HCT116 (cell line): ENCODE measurements around the gene PNRC2. TPM values are rescaled to one million over a fixed set of nuclear protein-coding genes. Genes with fewer than 3 reads are reported as not detected.

Experiments
- ATAC-seq: fragments of 200-7000 bp; cut with Tn5 transposase; 2 replicates; pipeline ENCODE4 v1.9.1; 2020; ENCODE audit warnings: mild to moderate bottlenecking, moderate library complexity
- BruUV-seq: library from RNA; stranded (reverse); fragments of 400-500 nt; replicated peaks from 2 replicates; lab custom pipeline; 2021; lab: Mats Ljungman, UMichigan
- CTCF ChIA-PET: fragments of 300-600 bp; sonication (Branson Sonifier 250); formaldehyde crosslinking; loops from one replicate; lab custom pipeline; 2021; ENCODE audit warnings: antibody characterized with exemption; lab: Charles Lee
- POLR2A ChIA-PET: fragments of 300-600, 350-600 bp; sonication (Branson Sonifier 250); formaldehyde crosslinking; loops from one replicate; lab custom pipeline; 2021; ENCODE audit warnings: antibody characterized with exemption; lab: Charles Lee
- RAD21 ChIA-PET, 2 experiments: fragments of 300-600 bp; sonication (Branson Sonifier 250); formaldehyde crosslinking; loops; one replicate each; lab custom pipeline; 2023; ENCODE audit warnings: low total read pairs in 2 of 2; ENCODE audit not compliant: uncharacterized antibody in 2 of 2, unreplicated experiment in 2 of 2, low non-redundant PET in 1 of 2; lab: Charles Lee
- DNase-seq: peaks from one replicate; pipeline ENCODE4 v3.0.0-alpha.2; 2010; ENCODE audit warnings: low read depth, low spot score
- H2AFZ ChIP-seq: fragments of 200-600 bp; shearing (Covaris generic), sonication (generic); 2 replicates; pipeline ENCODE4 v1.6.1; 2017; ENCODE audit warnings: low read depth, mixed run types, mixed read lengths, antibody characterized with exemption, low read length; ENCODE audit not compliant: poor library complexity, severe bottlenecking
- H3K27ac ChIP-seq: 2 replicates; pipeline ENCODE4 v1.5.1; 2012; ENCODE audit warnings: low read depth, low read length
- H3K27me3 ChIP-seq: fragments of 200-600 bp; sonication (generic); 2 replicates; pipeline ENCODE4 v1.6.1; 2016; ENCODE audit warnings: mixed run types, low read length, mixed read lengths; ENCODE audit not compliant: insufficient read depth
- H3K36me3 ChIP-seq, 2 experiments: fragments of 200-500 bp in 1 of 2; fragments of 200-600 bp in 1 of 2; sonication (Bioruptor generic) in 1 of 2; sonication (generic) in 1 of 2; 2 replicates each; pipeline versions ENCODE4 v1.5.1 to v1.6.1; 2014 to 2016; ENCODE audit warnings: low read length in 2 of 2, inconsistent platforms in 1 of 2, mixed read lengths in 1 of 2, mixed run types in 1 of 2; ENCODE audit not compliant: insufficient read depth in 2 of 2, control insufficient read depth in 1 of 2
- H3K4me1 ChIP-seq, 2 experiments: fragments of 200-600 bp in 1 of 2; sonication (generic) in 1 of 2; 2 replicates each; pipeline versions ENCODE4 v1.5.1 to v1.6.1; 2012 to 2017; ENCODE audit warnings: low read length in 2 of 2, inconsistent platforms in 1 of 2, mild to moderate bottlenecking in 1 of 2, mixed read lengths in 1 of 2, mixed run types in 1 of 2, moderate library complexity in 1 of 2; ENCODE audit not compliant: insufficient read depth in 2 of 2, control insufficient read depth in 1 of 2
- H3K4me2 ChIP-seq: fragments of 200-600 bp; sonication (generic); 2 replicates; pipeline ENCODE4 v1.6.1; 2017; ENCODE audit warnings: mixed run types, low read length, mixed read lengths
- H3K4me3 ChIP-seq, 2 experiments: fragments of 200-600 bp in 1 of 2; sonication (generic) in 1 of 2; replicated peaks in 1 of 2; 2 replicates each; pipeline ENCODE4 v1.5.1; 2011 to 2016; ENCODE audit warnings: low read length in 2 of 2, control low read depth in 1 of 2, low read depth in 1 of 2, mild to moderate bottlenecking in 1 of 2, mixed read lengths in 1 of 2, mixed run types in 1 of 2
- H3K79me2 ChIP-seq: fragments of 200-600 bp; sonication (generic); 2 replicates; pipeline ENCODE4 v1.6.1; 2017; ENCODE audit warnings: mild to moderate bottlenecking, mixed run types, low read length, moderate library complexity, mixed read lengths; ENCODE audit not compliant: insufficient read depth
- H3K9ac ChIP-seq: fragments of 200-600 bp; sonication (generic); 2 replicates; pipeline ENCODE4 v1.6.1; 2016; ENCODE audit warnings: low read length, mixed read lengths
- H3K9me2 ChIP-seq: fragments of 200-600 bp; sonication (generic), shearing (Covaris generic); 2 replicates; pipeline ENCODE4 v1.6.1; 2017; ENCODE audit warnings: mixed run types, mild to moderate bottlenecking, moderate library complexity; ENCODE audit not compliant: insufficient read depth
- H3K9me3 ChIP-seq, 2 experiments: fragments of 200-500 bp in 1 of 2; fragments of 200-600 bp in 1 of 2; sonication (Bioruptor generic) in 1 of 2; sonication (generic) in 1 of 2; 2 replicates each; pipeline ENCODE4 v1.6.1; 2014 to 2017; ENCODE audit warnings: low read length in 2 of 2, mixed read lengths in 2 of 2, inconsistent platforms in 1 of 2, low read depth in 1 of 2, mild to moderate bottlenecking in 1 of 2, mixed run types in 1 of 2, moderate library complexity in 1 of 2; ENCODE audit not compliant: control insufficient read depth in 1 of 2, insufficient read depth in 1 of 2
- H4K20me1 ChIP-seq: fragments of 200-600 bp; sonication (generic), shearing (Covaris generic); 2 replicates; pipeline ENCODE4 v1.6.1; 2017; ENCODE audit warnings: mixed run types, mild to moderate bottlenecking, moderate library complexity; ENCODE audit not compliant: insufficient read depth
- EGR1 ChIP-seq: IDR thresholded peaks from 2 replicates; pipeline ENCODE4 v1.6.1; 2012; ENCODE audit warnings: low read depth
- YY1 ChIP-seq: IDR thresholded peaks from 2 replicates; pipeline ENCODE4 v1.6.1; 2011; ENCODE audit warnings: low read length, low read depth, moderate library complexity, mild to moderate bottlenecking; ENCODE audit not compliant: insufficient replicate concordance; ENCODE audit errors: extremely low read depth
- ZFX ChIP-seq: fragments of 450-650 bp; IDR thresholded peaks from 2 replicates; pipeline ENCODE4 v1.6.1; 2017
- intact Hi-C: fragments of 100-400 bp; cut with micrococcal nuclease; formaldehyde crosslinking; loops from 2 replicates; pipeline ENCODE4 v1.10.0; 2022
- total RNA-seq: library from RNA; stranded (reverse); gene quantifications from one replicate; pipeline ENCODE4 v1.2.1, GENCODE V29; 2021; ENCODE audit not compliant: unreplicated experiment
- TF ChIP-seq, protein P1 (sequence below): IDR thresholded peaks from 2 replicates; pipeline ENCODE4 v1.6.1; 2012

PNRC2 gene
- total RNA-seq, 1 experiment from 2014 or later: 92.1 TPM

DNA sequence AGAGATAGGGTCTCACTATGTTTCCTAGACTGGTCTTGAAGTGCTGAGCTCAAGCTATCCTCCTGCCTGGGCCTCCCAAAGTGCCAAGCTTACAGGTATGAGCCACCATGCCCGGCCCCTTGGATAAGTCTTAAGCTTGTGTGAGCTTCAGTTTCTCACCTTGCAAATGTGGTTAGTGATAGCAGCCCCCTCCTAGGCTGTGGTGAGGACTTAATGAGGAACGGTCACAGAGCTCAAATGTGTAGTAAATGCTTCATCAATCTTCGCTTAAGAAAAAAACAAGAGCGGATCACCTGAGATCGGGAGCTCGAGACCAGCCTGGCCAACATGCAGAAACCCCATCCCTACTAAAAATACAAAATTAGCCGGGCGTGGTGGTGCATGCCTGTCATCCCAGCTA is 49.5 kb upstream of the PNRC2 start:
- no peak for ATAC-seq

DNA sequence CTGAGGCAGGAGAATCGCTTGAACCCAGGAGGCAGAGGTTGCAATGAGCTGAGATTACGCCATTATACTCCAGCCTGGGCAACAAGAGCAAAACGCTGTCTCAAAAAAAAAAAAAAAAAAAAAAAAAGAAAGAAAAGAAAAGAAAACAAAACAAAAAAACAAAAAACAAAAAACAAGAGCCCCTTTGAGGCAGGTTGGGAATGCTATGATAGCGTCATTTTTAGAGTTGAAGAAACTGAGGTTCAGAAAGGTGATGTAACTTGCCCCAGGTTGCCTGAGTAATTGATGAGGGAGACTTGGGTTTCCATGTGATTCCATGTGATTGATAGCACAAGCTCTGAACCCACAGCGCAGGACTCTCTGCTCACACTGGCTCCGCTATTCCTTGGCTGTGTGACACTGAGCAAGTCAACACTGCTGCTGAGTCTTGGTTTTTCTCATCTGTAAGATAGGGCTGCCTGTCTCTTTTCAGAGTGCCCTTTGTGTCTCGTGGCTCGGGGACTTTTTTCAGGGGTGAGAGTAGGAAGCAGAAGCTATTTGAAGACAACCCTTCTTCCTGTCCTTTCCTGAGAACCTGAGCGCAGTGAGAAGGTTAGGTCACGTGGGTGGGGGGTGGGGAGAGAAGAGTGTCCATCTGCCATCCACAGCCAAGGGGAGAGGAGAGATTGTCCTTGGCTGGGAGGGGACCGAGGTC is 48.9 kb upstream of the PNRC2 start:
- intact Hi-C loops: no loop called here
- Histone ChIP-seq H4K20me1 (no peaks in the 10 kb centered on the region), H3K79me2 (no peaks in the 10 kb centered on the region), H3K27me3 (no peaks in the 10 kb centered on the region), H2AFZ (no peak overlapping the region), H3K4me3 (no peak overlapping the region), H3K9ac (no peak overlapping the region), H3K4me2 (no peak overlapping the region), H3K27ac (no peak overlapping the region), H3K9me2 (no peaks in the 10 kb centered on the region), H3K36me3 (no peaks in the 10 kb centered on the region), H3K9me3 (no peaks in the 10 kb centered on the region), H3K4me1 (peaks cover 4 to 13% of the 10 kb centered on the region in 2 experiments)
- no peak for ATAC-seq
- ChIA-PET RAD21 (no interaction called here), CTCF (no interaction called here), POLR2A (no interaction called here)
- TF ChIP-seq, protein P1, sequence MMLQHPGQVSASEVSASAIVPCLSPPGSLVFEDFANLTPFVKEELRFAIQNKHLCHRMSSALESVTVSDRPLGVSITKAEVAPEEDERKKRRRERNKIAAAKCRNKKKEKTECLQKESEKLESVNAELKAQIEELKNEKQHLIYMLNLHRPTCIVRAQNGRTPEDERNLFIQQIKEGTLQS: no peak
- no TSS peak for BruUV-seq
- no peak for DNase-seq

More for the DNA sequence above, 49.5 kb upstream of the PNRC2 start:
- ChIA-PET RAD21 (interaction anchor here in 1 of 2 experiments (0.7 kb wide), 1 partner anchor 427 kb away, joined by 4 read pairs; no protein-coding TSS in a partner anchor), POLR2A (no interaction called here), CTCF (no interaction called here)
- no peaks in the 10 kb centered on the region for H3K9me3 ChIP-seq
- no peaks in the 10 kb centered on the region for H3K36me3 ChIP-seq
- no peak overlapping the region for H3K4me3 ChIP-seq
- BruUV-seq: no TSS peak
- DNase-seq: no peak
- H3K4me1 ChIP-seq: peaks cover 4 to 13% of the 10 kb centered on the region in 2 experiments
- TF ChIP-seq YY1: no peak
- TF ChIP-seq ZFX: no peak
- TF ChIP-seq EGR1: no peak
- H3K79me2 ChIP-seq: no peaks in the 10 kb centered on the region
- no peak overlapping the region for H3K9ac ChIP-seq
- H3K9me2 ChIP-seq: no peaks in the 10 kb centered on the region
- no peaks in the 10 kb centered on the region for H4K20me1 ChIP-seq
- no peak overlapping the region for H2AFZ ChIP-seq
- intact Hi-C loops: no loop called here
- H3K27ac ChIP-seq: no peak overlapping the region
- H3K27me3 ChIP-seq: no peaks in the 10 kb centered on the region
- H3K4me2 ChIP-seq: no peak overlapping the region
